Measurements from ENCODE around the gene GALNT14.

Gene GALNT14

GRCh38 chr2:31088504-31089195 is 49.6 kb downstream of the GALNT14 start:
- no peak for TF ChIP-seq ZC3H10 (CRISPR knock-in tag; IDR thresholded peaks at IDR 0.05)
- no peak for TF ChIP-seq POU6F1 (CRISPR knock-in tag; IDR thresholded peaks at IDR 0.05; ENCODE audit: borderline replicate concordance, low read depth)
- TF ChIP-seq OSR1 (CRISPR knock-in tag; IDR thresholded peaks at IDR 0.05), result no peak
- TF ChIP-seq PATZ1 (CRISPR knock-in tag; IDR thresholded peaks at IDR 0.05; ENCODE audit: borderline replicate concordance), result no peak
- no peak for TF ChIP-seq ZNF565 (CRISPR knock-in tag; conservative IDR thresholded peaks at IDR 0.05; ENCODE audit: low read depth)
- TF ChIP-seq SNAI2 (CRISPR knock-in tag; IDR thresholded peaks at IDR 0.05), result no peak
- no peak for TF ChIP-seq TCF4 (CRISPR knock-in tag; IDR thresholded peaks at IDR 0.05; ENCODE audit: borderline replicate concordance)
- no peak for TF ChIP-seq RARB (CRISPR knock-in tag; IDR thresholded peaks at IDR 0.05)
- no peak for TF ChIP-seq CREB5 (CRISPR knock-in tag; IDR thresholded peaks at IDR 0.05; ENCODE audit: low read depth)
- no peak for TF ChIP-seq ISL1 (CRISPR knock-in tag; IDR thresholded peaks at IDR 0.05)
- no peak for ATAC-seq

GRCh38 chr2:31087491-31087890 is 50.7 kb downstream of the GALNT14 start:
- no peak for ATAC-seq
- TF ChIP-seq RARB (CRISPR knock-in tag; IDR thresholded peaks at IDR 0.05), result no peak
- TF ChIP-seq TSHZ2 (CRISPR knock-in tag; IDR thresholded peaks at IDR 0.05), result no peak
- TF ChIP-seq SNAI2 (CRISPR knock-in tag; IDR thresholded peaks at IDR 0.05), result no peak
- no peak for TF ChIP-seq ARNTL (CRISPR knock-in tag; IDR thresholded peaks at IDR 0.05; ENCODE audit: borderline replicate concordance, low read depth)
- TF ChIP-seq ZNF70 (CRISPR knock-in tag; IDR thresholded peaks at IDR 0.05), result no peak
- no peak for TF ChIP-seq CSRNP3 (CRISPR knock-in tag; IDR thresholded peaks at IDR 0.05)
- TF ChIP-seq GLIS3 (CRISPR knock-in tag; IDR thresholded peaks at IDR 0.05), result no peak

GRCh38 chr2:31086590-31086989 is 51.6 kb downstream of the GALNT14 start:
- no peak for ATAC-seq
- TF ChIP-seq ZNF565 (CRISPR knock-in tag; conservative IDR thresholded peaks at IDR 0.05; ENCODE audit: low read depth) (no peak), ESRRG (CRISPR knock-in tag; IDR thresholded peaks at IDR 0.05) (no peak), ZNF70 (CRISPR knock-in tag; IDR thresholded peaks at IDR 0.05) (no peak), TCF4 (CRISPR knock-in tag; IDR thresholded peaks at IDR 0.05; ENCODE audit: borderline replicate concordance) (no peak), OSR1 (CRISPR knock-in tag; IDR thresholded peaks at IDR 0.05) (no peak), ZFP3 (CRISPR knock-in tag; IDR thresholded peaks at IDR 0.05) (no peak), ZFP30 (CRISPR knock-in tag; IDR thresholded peaks at IDR 0.05) (no peak), ARNTL (CRISPR knock-in tag; IDR thresholded peaks at IDR 0.05; ENCODE audit: borderline replicate concordance, low read depth) (no peak), PATZ1 (CRISPR knock-in tag; IDR thresholded peaks at IDR 0.05; ENCODE audit: borderline replicate concordance) (no peak), ISL1 (CRISPR knock-in tag; IDR thresholded peaks at IDR 0.05) (no peak), CSDC2 (CRISPR knock-in tag; IDR thresholded peaks at IDR 0.05) (no peak), TSHZ2 (CRISPR knock-in tag; IDR thresholded peaks at IDR 0.05) (no peak), PPARA (CRISPR knock-in tag; IDR thresholded peaks at IDR 0.05; ENCODE audit: borderline replicate concordance) (no peak), CREB5 (CRISPR knock-in tag; IDR thresholded peaks at IDR 0.05; ENCODE audit: low read depth) (no peak)
